ENCODE results near the gene ZNF280D. TPM values are rescaled to one million over a fixed set of nuclear protein-coding genes. Genes with fewer than 3 reads are reported as not detected.

The ZNF280D gene
- total RNA-seq, 1 donor from 2014 or later, result 18.0 TPM

DNA sequence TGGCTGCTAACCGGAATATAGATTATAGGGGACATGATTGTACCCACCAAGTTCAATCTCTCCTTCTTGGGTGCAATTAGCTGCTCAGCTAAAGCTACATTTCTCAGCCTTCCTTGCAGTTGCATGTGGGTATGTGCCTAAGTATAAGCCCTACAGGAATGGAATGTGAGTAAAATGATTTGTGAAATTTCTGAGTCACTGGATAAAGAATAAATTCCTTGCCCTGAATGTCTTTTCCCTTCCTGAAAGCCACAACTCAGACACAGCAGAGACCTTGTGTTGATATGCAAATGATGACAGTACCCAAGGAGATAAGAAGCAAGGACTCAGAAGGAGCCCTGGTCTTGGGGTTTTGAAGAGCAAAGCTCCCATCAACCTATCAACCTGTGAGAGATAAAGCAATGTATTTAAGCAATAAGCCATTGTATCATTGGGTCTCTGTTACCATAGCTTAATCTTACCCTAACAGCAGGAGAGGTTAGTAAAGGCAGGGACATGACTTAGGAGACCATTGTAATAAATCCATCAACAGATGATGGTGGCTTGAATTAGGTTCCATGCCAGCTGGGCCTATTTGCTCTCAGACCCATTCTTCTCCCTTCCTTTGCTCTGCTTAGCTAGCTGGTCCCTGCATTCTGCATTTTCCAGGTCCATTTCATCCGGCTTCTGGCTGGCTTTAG lies 25.6 kb upstream of the ZNF280D start:
- Mint-ChIP-seq H3K36me3 (no peaks in the 10 kb centered on the region), H3K27me3 (peaks cover 3% of the 10 kb centered on the region), H3K4me1 (ENCODE audit: unreplicated experiment) (no peaks in the 10 kb centered on the region), H3K4me3 (no peak overlapping the region), H3K9me3 (no peaks in the 10 kb centered on the region), H3K27ac (no peak overlapping the region)
- TF ChIP-seq, protein P1, sequence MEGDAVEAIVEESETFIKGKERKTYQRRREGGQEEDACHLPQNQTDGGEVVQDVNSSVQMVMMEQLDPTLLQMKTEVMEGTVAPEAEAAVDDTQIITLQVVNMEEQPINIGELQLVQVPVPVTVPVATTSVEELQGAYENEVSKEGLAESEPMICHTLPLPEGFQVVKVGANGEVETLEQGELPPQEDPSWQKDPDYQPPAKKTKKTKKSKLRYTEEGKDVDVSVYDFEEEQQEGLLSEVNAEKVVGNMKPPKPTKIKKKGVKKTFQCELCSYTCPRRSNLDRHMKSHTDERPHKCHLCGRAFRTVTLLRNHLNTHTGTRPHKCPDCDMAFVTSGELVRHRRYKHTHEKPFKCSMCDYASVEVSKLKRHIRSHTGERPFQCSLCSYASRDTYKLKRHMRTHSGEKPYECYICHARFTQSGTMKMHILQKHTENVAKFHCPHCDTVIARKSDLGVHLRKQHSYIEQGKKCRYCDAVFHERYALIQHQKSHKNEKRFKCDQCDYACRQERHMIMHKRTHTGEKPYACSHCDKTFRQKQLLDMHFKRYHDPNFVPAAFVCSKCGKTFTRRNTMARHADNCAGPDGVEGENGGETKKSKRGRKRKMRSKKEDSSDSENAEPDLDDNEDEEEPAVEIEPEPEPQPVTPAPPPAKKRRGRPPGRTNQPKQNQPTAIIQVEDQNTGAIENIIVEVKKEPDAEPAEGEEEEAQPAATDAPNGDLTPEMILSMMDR (conservative IDR thresholded peaks at IDR 0.05), result no peak
- no peak for DNase-seq (ENCODE audit: extremely low spot score, unreplicated experiment)

DNA sequence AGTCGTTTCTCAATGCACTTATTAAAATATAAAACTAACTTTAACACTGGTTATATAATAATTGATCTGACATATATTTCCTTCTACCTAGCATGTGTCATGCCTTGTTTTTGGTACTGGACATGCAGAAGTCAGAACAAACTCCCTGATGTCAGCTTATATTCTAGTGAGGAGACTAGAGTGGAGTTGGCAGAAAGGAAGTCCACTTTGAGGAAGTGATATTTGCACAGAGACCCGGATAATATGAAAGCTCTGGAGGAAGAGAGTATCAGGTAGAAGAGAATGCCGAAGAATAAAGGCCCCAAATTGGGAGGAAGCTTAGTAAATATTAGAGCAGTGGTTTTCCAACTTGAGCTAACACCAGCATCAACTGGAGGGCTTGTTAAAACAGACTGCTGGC lies 24.6 kb upstream of the ZNF280D start:
- DNase-seq (ENCODE audit: extremely low spot score, unreplicated experiment), result no peak
- Mint-ChIP-seq H3K9me3 (no peaks in the 10 kb centered on the region), H3K27me3 (peaks cover 3% of the 10 kb centered on the region), H3K36me3 (no peaks in the 10 kb centered on the region), H3K4me3 (no peak overlapping the region), H3K27ac (no peak overlapping the region), H3K4me1 (ENCODE audit: unreplicated experiment) (no peaks in the 10 kb centered on the region)
- TF ChIP-seq, protein P1 (conservative IDR thresholded peaks at IDR 0.05), result no peak

DNA sequence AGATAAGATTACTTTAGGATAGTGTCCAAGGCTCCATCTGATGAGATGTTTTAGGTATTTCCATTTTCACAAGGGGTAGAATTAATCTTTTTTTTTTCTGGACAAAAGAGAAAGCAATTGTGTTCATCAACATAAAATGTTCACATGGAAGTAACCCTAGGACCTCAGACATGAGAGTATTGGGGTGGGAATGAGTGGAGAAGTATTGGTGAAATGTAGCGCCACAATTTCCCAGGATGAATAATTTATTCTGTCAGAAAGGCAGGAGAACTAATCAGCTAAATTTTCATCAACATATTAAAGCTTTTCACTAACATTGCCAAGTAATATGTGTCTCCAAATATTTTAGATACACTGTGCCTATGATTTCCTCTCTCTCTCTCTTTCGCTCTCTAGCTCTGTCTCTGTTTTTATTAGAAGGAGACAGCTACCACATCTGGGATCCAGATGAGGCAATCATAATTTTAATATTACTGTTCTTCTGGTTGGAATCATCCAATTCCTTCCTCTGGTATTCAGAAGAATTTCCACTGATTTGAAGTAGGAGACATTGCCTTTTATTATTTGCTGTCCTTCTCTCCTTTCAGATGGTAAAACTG lies 21.6 kb upstream of the ZNF280D start:
- Mint-ChIP-seq H3K4me3 (no peak overlapping the region), H3K27ac (no peak overlapping the region), H3K9me3 (no peaks in the 10 kb centered on the region), H3K27me3 (peaks cover 3% of the 10 kb centered on the region), H3K4me1 (ENCODE audit: unreplicated experiment) (no peaks in the 10 kb centered on the region), H3K36me3 (no peaks in the 10 kb centered on the region)
- DNase-seq (ENCODE audit: extremely low spot score, unreplicated experiment), result no peak
- TF ChIP-seq, protein P1 (conservative IDR thresholded peaks at IDR 0.05), result no peak

DNA sequence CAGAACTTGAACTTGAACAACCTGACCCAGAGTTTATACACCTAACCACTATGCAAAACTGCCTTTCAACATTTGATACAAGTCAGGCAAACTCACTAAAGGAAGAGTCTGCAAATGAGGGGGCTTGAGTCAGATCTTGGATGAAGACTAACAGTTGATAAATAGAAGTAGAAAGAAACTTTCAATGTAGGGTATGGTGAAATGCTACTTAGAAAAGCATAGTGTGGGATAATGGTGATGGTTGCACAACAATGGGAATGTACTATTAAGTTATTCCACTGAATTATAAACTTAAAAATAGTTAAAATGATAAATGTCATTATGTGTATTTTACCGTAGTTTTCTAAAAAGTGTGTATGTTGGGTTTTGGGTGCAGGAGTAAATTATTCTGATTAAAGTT lies 19.7 kb upstream of the ZNF280D start:
- Mint-ChIP-seq H3K27ac (no peak overlapping the region), H3K4me1 (ENCODE audit: unreplicated experiment) (no peaks in the 10 kb centered on the region)
- no peak for DNase-seq (ENCODE audit: extremely low spot score, unreplicated experiment)

DNA sequence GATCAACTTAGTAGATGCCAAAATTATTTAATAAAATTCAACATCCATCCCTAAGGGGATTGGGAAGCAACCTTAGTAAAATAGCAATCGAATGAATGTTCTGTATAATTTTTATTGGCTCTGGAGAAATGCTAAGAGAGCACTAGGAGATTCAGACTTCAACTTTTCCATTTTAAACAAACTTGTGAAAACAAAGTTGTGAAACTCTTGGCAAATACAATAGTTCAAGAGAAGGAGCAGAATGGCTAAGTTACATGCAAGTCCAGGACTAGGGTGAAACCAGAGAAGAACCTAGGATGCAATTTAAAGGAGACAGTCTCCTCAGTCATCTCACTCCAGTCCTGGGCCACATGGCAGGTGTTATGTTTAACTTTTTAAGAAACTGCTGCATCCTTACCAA lies 16.7 kb upstream of the ZNF280D start:
- TF ChIP-seq, protein P1 (conservative IDR thresholded peaks at IDR 0.05), result no peak
- Mint-ChIP-seq H3K27ac (no peak overlapping the region), H3K4me1 (ENCODE audit: unreplicated experiment) (no peaks in the 10 kb centered on the region), H3K36me3 (no peaks in the 10 kb centered on the region), H3K9me3 (no peaks in the 10 kb centered on the region), H3K4me3 (no peak overlapping the region), H3K27me3 (no peaks in the 10 kb centered on the region)
- no peak for DNase-seq (ENCODE audit: extremely low spot score, unreplicated experiment)

More for the DNA sequence above, 19.7 kb upstream of the ZNF280D start:
- no peaks in the 10 kb centered on the region for H3K36me3 Mint-ChIP-seq
- no peaks in the 10 kb centered on the region for H3K9me3 Mint-ChIP-seq
- TF ChIP-seq, protein P1 (conservative IDR thresholded peaks at IDR 0.05), result no peak
- no peaks in the 10 kb centered on the region for H3K27me3 Mint-ChIP-seq
- no peak overlapping the region for H3K4me3 Mint-ChIP-seq
